Measurements from ENCODE around the gene CGB5. TPM values are rescaled to one million over a fixed set of nuclear protein-coding genes. Genes with fewer than 3 reads are reported as not detected.

Gene CGB5
- total RNA-seq, 1 experiment from 2014 or later = not detected

DNA sequence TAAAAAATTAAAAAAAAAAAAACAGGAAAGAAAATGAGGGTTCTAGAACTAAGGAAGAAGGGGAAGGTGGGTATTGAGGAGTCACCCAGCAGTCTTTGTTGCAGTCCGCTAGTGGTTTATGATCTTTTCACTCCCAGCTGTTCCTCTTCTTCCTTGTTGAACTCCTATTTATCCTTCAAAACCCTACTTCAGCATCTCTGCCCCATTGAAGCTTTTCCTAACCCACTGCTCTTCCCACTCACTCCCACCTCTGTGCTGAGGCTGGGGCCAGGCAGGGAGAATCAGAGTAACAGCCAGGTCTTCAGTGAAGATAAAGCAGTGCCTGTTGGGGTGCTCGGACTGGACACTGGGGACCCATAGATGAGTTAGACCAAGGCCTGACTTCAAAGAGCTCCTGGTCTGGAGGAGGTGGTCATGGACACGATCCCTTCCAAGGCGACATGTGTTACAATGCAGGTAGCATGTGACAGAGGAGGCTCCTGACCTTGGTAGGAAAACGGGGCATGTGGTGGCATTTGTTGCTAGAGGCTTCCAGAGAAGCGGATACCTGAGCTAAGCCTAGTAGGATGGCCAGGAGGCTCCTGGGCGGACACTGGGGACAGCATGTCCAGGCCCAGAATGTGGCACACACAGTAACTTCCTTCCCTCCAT, 38.6 kb upstream of the CGB5 start:
- in situ Hi-C loops (cut with HindIII; ENCODE audit: low pct_unique_long_range_greater_than_20kb, low sequenced_read_pairs) = no loop called here
- DNase-seq (ENCODE audit: low read depth, low spot score) = no peak
- Histone ChIP-seq H3K4me3 (ENCODE audit: low read depth in 2 of 2, low read length in 2 of 2) (no peak overlapping the region), H3K27ac (ENCODE audit: low read length) (no peak overlapping the region), H3K9me3 (ENCODE audit: control insufficient read depth, insufficient read depth, low read depth, low read length) (no peaks in the 10 kb centered on the region), H3K36me3 (ENCODE audit: control insufficient read depth, insufficient read depth, low read length) (peaks cover 4% of the 10 kb centered on the region), H3K4me1 (ENCODE audit: control insufficient read depth, insufficient read depth, low read length) (no peaks in the 10 kb centered on the region), H3K27me3 (ENCODE audit: control insufficient read depth, insufficient read depth, low read length) (no peaks in the 10 kb centered on the region)
- ChIA-PET CTCF (interaction anchor here (0.5 to 0.7 kb wide), 2 partner anchors 16 to 267 kb away, joined by 3 read pairs; no protein-coding TSS in a partner anchor), POLR2A (no interaction called here)
- no peak for ATAC-seq
- no peak for TF ChIP-seq TCF7L2 (IDR thresholded peaks at IDR 0.05; ENCODE audit: low read depth, low read length)
- intact Hi-C loops (cut with micrococcal nuclease; ENCODE audit: unreplicated experiment) = no loop called here
- TSS peak; percentile 70 for BruUV-seq (replicated peaks)

DNA sequence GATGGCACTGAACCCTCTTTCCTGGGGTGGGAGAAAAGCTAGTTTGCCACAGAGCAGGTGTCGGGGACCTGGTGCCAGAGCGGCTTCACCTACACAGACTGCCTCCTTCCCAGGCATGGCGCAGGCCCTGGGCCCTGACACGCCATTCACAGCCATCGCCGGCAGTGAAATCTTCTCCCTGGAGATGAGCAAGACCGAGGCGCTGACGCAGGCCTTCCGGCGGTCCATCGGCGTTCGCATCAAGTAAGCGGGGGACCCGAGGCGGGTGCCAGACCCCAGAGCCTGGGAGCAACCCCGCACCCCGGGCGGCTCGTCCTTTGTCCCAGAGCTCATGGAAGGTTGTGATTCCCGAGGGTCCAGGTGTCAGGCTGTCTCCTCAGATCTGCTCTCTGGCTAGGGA, 36.7 kb upstream of the CGB5 start:
- H3K9me3 ChIP-seq (ENCODE audit: control insufficient read depth, insufficient read depth, low read depth, low read length) = no peaks in the 10 kb centered on the region
- H3K27me3 ChIP-seq (ENCODE audit: control insufficient read depth, insufficient read depth, low read length) = no peaks in the 10 kb centered on the region
- no peak overlapping the region for H3K4me3 ChIP-seq (ENCODE audit: low read depth in 2 of 2, low read length in 2 of 2)
- TF ChIP-seq TCF7L2 (IDR thresholded peaks at IDR 0.05; ENCODE audit: low read depth, low read length) (no peak), POLR2AphosphoS5 (IDR thresholded peaks at IDR 0.05; ENCODE audit: low read depth, low read length) (no peak), SIN3A (IDR thresholded peaks at IDR 0.05; ENCODE audit: borderline replicate concordance, insufficient read depth, low read depth, low read length) (no peak)
- TF ChIP-seq, protein P1, sequence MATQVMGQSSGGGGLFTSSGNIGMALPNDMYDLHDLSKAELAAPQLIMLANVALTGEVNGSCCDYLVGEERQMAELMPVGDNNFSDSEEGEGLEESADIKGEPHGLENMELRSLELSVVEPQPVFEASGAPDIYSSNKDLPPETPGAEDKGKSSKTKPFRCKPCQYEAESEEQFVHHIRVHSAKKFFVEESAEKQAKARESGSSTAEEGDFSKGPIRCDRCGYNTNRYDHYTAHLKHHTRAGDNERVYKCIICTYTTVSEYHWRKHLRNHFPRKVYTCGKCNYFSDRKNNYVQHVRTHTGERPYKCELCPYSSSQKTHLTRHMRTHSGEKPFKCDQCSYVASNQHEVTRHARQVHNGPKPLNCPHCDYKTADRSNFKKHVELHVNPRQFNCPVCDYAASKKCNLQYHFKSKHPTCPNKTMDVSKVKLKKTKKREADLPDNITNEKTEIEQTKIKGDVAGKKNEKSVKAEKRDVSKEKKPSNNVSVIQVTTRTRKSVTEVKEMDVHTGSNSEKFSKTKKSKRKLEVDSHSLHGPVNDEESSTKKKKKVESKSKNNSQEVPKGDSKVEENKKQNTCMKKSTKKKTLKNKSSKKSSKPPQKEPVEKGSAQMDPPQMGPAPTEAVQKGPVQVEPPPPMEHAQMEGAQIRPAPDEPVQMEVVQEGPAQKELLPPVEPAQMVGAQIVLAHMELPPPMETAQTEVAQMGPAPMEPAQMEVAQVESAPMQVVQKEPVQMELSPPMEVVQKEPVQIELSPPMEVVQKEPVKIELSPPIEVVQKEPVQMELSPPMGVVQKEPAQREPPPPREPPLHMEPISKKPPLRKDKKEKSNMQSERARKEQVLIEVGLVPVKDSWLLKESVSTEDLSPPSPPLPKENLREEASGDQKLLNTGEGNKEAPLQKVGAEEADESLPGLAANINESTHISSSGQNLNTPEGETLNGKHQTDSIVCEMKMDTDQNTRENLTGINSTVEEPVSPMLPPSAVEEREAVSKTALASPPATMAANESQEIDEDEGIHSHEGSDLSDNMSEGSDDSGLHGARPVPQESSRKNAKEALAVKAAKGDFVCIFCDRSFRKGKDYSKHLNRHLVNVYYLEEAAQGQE (IDR thresholded peaks at IDR 0.05; ENCODE audit: insufficient read depth in 1 of 2, low read depth in 2 of 2, low read length in 1 of 2) = no peak
- TF ChIP-seq, protein P2, sequence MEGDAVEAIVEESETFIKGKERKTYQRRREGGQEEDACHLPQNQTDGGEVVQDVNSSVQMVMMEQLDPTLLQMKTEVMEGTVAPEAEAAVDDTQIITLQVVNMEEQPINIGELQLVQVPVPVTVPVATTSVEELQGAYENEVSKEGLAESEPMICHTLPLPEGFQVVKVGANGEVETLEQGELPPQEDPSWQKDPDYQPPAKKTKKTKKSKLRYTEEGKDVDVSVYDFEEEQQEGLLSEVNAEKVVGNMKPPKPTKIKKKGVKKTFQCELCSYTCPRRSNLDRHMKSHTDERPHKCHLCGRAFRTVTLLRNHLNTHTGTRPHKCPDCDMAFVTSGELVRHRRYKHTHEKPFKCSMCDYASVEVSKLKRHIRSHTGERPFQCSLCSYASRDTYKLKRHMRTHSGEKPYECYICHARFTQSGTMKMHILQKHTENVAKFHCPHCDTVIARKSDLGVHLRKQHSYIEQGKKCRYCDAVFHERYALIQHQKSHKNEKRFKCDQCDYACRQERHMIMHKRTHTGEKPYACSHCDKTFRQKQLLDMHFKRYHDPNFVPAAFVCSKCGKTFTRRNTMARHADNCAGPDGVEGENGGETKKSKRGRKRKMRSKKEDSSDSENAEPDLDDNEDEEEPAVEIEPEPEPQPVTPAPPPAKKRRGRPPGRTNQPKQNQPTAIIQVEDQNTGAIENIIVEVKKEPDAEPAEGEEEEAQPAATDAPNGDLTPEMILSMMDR (IDR thresholded peaks at IDR 0.05) = no peak
- no peak overlapping the region for H3K27ac ChIP-seq (ENCODE audit: low read length)
- ATAC-seq = no peak
- in situ Hi-C loops (cut with HindIII; ENCODE audit: low pct_unique_long_range_greater_than_20kb, low sequenced_read_pairs) (no loop called here), intact Hi-C loops (cut with micrococcal nuclease; ENCODE audit: unreplicated experiment) (no loop called here)
- peaks cover 4% of the 10 kb centered on the region for H3K36me3 ChIP-seq (ENCODE audit: control insufficient read depth, insufficient read depth, low read length)
- H3K4me1 ChIP-seq (ENCODE audit: control insufficient read depth, insufficient read depth, low read length) = no peaks in the 10 kb centered on the region
- ChIA-PET CTCF (no interaction called here), POLR2A (interaction anchor here (0.6 kb wide), 1 partner anchor 379 kb away, joined by 7 read pairs; no protein-coding TSS in a partner anchor)
- no TSS peak for BruUV-seq (replicated peaks)
- DNase-seq (ENCODE audit: low read depth, low spot score) = no peak

DNA sequence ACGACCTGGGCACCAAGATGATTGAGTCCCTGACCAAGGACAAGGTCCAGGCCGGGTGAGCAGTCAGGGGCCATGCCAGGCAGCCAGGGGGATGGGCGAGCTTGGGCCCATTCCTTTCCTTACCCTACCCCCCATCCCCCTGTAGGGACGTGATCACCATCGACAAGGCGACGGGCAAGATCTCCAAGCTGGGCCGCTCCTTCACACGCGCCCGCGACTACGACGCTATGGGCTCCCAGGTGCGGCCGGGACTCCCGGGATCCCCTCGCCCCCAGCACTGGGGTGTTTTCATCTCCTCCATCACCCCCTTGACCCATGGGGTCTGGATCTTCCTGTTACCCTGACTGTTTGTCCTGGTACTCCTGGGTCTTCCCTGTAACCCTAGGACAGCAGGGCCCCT, 33.8 kb upstream of the CGB5 start:
- no TSS peak for BruUV-seq (replicated peaks)
- Histone ChIP-seq H3K4me3 (ENCODE audit: low read depth in 2 of 2, low read length in 2 of 2) (no peak overlapping the region), H3K9me3 (ENCODE audit: control insufficient read depth, insufficient read depth, low read depth, low read length) (no peaks in the 10 kb centered on the region), H3K36me3 (ENCODE audit: control insufficient read depth, insufficient read depth, low read length) (no peaks in the 10 kb centered on the region; the same call in 1 of the 2 replicates), H3K27me3 (ENCODE audit: control insufficient read depth, insufficient read depth, low read length) (no peaks in the 10 kb centered on the region), H3K4me1 (ENCODE audit: control insufficient read depth, insufficient read depth, low read length) (no peaks in the 10 kb centered on the region), H3K27ac (ENCODE audit: low read length) (no peak overlapping the region)
- POLR2A ChIA-PET = interaction anchor here (1.1 kb wide), 1 partner anchor 16 kb away, joined by 6 read pairs; the partner anchor contains the start of gene RUVBL2
- 0 out of 2 replicates have a peak, but pooled peaks have one; percentile 29 for ATAC-seq
- CTCF ChIA-PET = interaction anchor here (1.2 kb wide), 1 partner anchor 10 kb away, joined by 4 read pairs; no protein-coding TSS in a partner anchor
- DNase-seq (ENCODE audit: low read depth, low spot score) = no peak
- TF ChIP-seq TCF7L2 (IDR thresholded peaks at IDR 0.05; ENCODE audit: low read depth, low read length) = no peak
- no peak for TF ChIP-seq SIN3A (IDR thresholded peaks at IDR 0.05; ENCODE audit: borderline replicate concordance, insufficient read depth, low read depth, low read length)
- TF ChIP-seq, protein P1 (IDR thresholded peaks at IDR 0.05; ENCODE audit: insufficient read depth in 1 of 2, low read depth in 2 of 2, low read length in 1 of 2) = no peak
- TF ChIP-seq POLR2AphosphoS5 (IDR thresholded peaks at IDR 0.05; ENCODE audit: low read depth, low read length) = no peak
- TF ChIP-seq, protein P2 (IDR thresholded peaks at IDR 0.05) = no peak
- in situ Hi-C loops (cut with HindIII; ENCODE audit: low pct_unique_long_range_greater_than_20kb, low sequenced_read_pairs) (no loop called here), intact Hi-C loops (cut with micrococcal nuclease; ENCODE audit: unreplicated experiment) (no loop called here)

Data from Panc1 (cell line).